Glutamatergic neuron (in vitro differentiated cells): ENCODE data around the gene ZNF428. TPM values are rescaled to one million over a fixed set of nuclear protein-coding genes. Genes with fewer than 3 reads are reported as not detected.
"Not testable (repeated sequence)": the region's sequence is repeated elsewhere in the genome, so short reads cannot be mapped to it uniquely, and the experiment has no call there.

Experiments used
- DNase-seq: peaks from one replicate; pipeline ENCODE4 v3.0.0; 2022
- H3K27ac Mint-ChIP-seq: one replicate; pipeline ENCODE4 v1.8.0; 2020; ENCODE audit warnings: mild to moderate bottlenecking, mixed read lengths, inconsistent platforms; ENCODE audit not compliant: unreplicated experiment
- H3K27me3 Mint-ChIP-seq: one replicate; pipeline ENCODE4 v1.8.0; 2020; ENCODE audit warnings: mild to moderate bottlenecking, moderate library complexity, mixed read lengths, inconsistent platforms; ENCODE audit not compliant: unreplicated experiment
- H3K36me3 Mint-ChIP-seq: one replicate; pipeline ENCODE4 v1.8.0; 2020; ENCODE audit warnings: mild to moderate bottlenecking, mixed read lengths, inconsistent platforms; ENCODE audit not compliant: unreplicated experiment
- H3K4me1 Mint-ChIP-seq: one replicate; pipeline ENCODE4 v1.8.0; 2020; ENCODE audit warnings: mild to moderate bottlenecking, low read depth, mixed read lengths, inconsistent platforms; ENCODE audit not compliant: unreplicated experiment
- H3K4me3 Mint-ChIP-seq: one replicate; pipeline ENCODE4 v1.8.0; 2020; ENCODE audit warnings: mild to moderate bottlenecking, mixed read lengths, inconsistent platforms; ENCODE audit not compliant: unreplicated experiment
- H3K9me3 Mint-ChIP-seq: one replicate; pipeline ENCODE4 v1.8.0; 2020; ENCODE audit warnings: mild to moderate bottlenecking, moderate library complexity, mixed read lengths, inconsistent platforms; ENCODE audit not compliant: unreplicated experiment
- total RNA-seq: library from RNA; stranded (reverse); fragmentation: NEBNext Ultra II Directional; extraction: Animal tissue kit (Norgen Biotek cat#: 25700); gene quantifications from one replicate; pipeline ENCODE4 v1.2.1, GENCODE V29; 2021; ENCODE audit not compliant: unreplicated experiment
- TF ChIP-seq, protein P1 (sequence below): fragments of 200-600 bp; sonication (generic); IDR thresholded peaks from one replicate; pipeline ENCODE4 v1.5.0; 2021; ENCODE audit not compliant: partially characterized antibody, unreplicated experiment

ZNF428 gene
- total RNA-seq, 1 donor from 2014 or later: 139 TPM

DNA sequence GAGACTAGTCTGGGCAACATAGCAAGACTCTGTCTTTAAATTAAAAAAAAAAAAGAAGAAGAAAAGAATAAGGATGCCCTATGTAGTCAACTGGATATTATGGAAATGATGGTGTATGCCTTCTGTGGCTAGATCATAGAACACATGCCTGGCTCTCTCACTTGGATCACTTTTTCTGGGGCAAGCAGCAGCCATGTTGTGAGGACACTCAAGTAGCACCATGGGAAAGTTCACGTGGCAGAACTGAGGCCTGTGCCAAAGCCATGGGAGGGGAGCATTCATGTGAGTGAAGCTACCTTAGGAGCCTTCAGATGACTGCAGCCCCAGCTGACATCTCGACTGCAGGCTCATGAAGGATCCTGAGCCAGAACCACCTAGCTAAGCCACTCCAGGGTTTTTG lies 38.6 kb upstream of the ZNF428 start:
- no peak for DNase-seq
- TF ChIP-seq, protein P1, sequence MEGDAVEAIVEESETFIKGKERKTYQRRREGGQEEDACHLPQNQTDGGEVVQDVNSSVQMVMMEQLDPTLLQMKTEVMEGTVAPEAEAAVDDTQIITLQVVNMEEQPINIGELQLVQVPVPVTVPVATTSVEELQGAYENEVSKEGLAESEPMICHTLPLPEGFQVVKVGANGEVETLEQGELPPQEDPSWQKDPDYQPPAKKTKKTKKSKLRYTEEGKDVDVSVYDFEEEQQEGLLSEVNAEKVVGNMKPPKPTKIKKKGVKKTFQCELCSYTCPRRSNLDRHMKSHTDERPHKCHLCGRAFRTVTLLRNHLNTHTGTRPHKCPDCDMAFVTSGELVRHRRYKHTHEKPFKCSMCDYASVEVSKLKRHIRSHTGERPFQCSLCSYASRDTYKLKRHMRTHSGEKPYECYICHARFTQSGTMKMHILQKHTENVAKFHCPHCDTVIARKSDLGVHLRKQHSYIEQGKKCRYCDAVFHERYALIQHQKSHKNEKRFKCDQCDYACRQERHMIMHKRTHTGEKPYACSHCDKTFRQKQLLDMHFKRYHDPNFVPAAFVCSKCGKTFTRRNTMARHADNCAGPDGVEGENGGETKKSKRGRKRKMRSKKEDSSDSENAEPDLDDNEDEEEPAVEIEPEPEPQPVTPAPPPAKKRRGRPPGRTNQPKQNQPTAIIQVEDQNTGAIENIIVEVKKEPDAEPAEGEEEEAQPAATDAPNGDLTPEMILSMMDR: no peak
- Mint-ChIP-seq H3K4me3 (no peak overlapping the region), H3K27me3 (peaks cover 4% of the 10 kb centered on the region), H3K9me3 (peaks cover 3% of the 10 kb centered on the region), H3K27ac (no peak overlapping the region), H3K4me1 (no peaks in the 10 kb centered on the region), H3K36me3 (no peaks in the 10 kb centered on the region)

DNA sequence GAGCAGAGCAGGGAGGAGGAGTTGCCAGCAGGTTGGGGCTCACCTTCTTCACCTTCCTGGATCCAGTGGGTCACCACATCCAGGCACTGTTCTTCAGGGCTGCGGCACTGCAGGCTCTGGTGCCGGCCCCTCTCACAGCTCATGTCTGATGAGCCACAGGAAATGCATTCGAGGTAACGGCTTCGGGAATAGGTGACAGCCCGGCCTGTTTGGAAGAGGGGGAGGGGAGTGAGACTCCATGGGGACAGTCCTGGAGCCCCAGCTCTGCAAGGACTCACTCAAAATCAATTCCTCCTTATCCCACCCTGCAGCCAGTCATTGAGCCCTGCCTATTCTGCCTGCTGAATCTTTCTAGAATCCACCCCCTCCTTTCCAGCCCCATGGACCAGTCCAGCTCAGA lies 37.0 kb upstream of the ZNF428 start:
- Mint-ChIP-seq H3K4me3 (no peak overlapping the region), H3K4me1 (no peaks in the 10 kb centered on the region), H3K9me3 (peaks cover 2% of the 10 kb centered on the region), H3K36me3 (no peaks in the 10 kb centered on the region), H3K27ac (no peak overlapping the region), H3K27me3 (peaks cover 4% of the 10 kb centered on the region)
- TF ChIP-seq, protein P1: no peak
- DNase-seq: no peak

DNA sequence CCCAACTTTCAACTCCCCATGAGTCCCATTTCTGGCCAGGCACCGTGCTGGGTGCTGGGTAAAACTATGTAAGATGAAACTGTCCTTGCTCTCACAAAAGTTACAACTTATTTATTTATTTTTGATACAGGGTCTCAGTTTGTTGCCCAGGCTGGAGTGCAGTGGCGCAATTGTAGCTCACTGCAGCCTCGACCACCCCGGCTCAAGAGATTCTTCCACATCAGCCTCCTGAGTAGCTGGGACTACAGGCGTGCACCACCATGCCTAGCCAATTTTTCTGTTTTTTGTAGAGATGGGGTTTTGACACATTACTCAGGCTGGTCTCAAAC lies 33.1 kb upstream of the ZNF428 start:
- TF ChIP-seq, protein P1: peak; percentile 48
- H3K4me1 Mint-ChIP-seq: no peaks in the 10 kb centered on the region
- H3K4me3 Mint-ChIP-seq: no peak overlapping the region
- peaks cover 3% of the 10 kb centered on the region for H3K9me3 Mint-ChIP-seq
- peaks cover 4% of the 10 kb centered on the region for H3K27me3 Mint-ChIP-seq
- DNase-seq: no peak
- no peaks in the 10 kb centered on the region for H3K36me3 Mint-ChIP-seq
- no peak overlapping the region for H3K27ac Mint-ChIP-seq

DNA sequence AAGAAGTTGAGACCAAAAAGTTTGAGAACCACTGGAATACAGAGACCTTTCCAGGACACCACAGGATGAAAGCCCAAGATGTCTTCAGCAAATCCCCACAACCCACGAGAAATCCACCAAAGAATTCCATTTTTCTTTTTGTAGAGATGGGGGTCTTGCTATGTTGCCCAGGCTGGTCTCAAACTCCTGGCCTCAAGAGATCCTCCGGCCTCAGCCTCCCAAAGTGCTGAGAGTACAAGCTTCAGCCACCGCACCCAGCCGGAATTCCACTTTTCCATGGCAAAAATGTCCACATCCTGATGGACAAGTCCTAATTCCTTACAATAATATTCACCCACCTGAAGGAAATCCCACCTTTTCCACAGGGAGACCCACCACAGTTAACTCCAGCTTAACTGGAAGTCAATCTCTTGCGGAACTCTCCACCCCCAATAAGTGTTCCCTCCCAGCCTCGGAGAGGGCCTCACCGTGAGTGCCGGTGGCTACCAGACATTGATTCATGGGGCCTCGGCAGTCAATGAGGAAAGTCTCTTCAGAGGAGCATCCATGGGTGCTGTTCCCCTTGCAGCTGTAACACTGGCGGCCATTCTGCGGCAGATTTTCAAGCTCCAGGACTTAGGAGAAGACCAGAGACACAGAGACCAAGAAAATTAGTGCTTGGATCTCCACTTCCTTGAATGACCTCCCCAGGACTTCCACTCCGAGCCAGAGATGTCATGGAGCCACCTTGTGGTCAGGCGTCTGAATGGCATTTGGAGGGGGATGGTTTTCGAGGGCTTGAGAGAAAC lies 32.5 kb upstream of the ZNF428 start:
- Mint-ChIP-seq H3K9me3 (peaks cover 3% of the 10 kb centered on the region), H3K4me3 (no peak overlapping the region), H3K27ac (no peak overlapping the region), H3K27me3 (peaks cover 4% of the 10 kb centered on the region), H3K36me3 (no peaks in the 10 kb centered on the region), H3K4me1 (no peaks in the 10 kb centered on the region)
- TF ChIP-seq, protein P1: peak; percentile 84
- DNase-seq: peak; percentile 73

DNA sequence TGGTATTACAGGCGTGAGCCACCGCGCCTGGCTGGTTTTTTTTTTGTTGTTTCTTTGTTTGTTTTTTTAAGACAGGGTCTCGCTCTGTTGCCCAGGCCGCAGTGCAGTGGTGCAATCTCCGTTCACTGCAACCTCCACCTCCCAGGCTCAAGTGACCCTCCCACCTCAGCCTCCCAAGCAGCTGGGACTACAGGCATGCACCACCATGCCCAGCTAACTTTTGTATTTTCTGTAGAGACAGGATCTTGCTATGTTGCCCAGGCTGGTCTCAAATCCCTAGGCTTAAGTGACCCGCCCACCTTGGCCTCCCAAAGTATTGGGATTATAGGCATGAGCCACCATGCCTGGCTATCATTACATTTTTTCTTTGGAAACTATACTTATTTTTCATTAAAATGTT lies 30.8 kb upstream of the ZNF428 start:
- not testable (repeated sequence) for H3K9me3 Mint-ChIP-seq, DNase-seq, H3K27ac Mint-ChIP-seq, H3K4me1 Mint-ChIP-seq, H3K27me3 Mint-ChIP-seq, H3K36me3 Mint-ChIP-seq, H3K4me3 Mint-ChIP-seq
